Measurements from ENCODE around the gene FBXO15. TPM values are rescaled to one million over a fixed set of nuclear protein-coding genes. Genes with fewer than 3 reads are reported as not detected.

FBXO15 gene
- total RNA-seq, 2 experiments from 2014 or later, result 1.4 to 1.6 TPM

DNA sequence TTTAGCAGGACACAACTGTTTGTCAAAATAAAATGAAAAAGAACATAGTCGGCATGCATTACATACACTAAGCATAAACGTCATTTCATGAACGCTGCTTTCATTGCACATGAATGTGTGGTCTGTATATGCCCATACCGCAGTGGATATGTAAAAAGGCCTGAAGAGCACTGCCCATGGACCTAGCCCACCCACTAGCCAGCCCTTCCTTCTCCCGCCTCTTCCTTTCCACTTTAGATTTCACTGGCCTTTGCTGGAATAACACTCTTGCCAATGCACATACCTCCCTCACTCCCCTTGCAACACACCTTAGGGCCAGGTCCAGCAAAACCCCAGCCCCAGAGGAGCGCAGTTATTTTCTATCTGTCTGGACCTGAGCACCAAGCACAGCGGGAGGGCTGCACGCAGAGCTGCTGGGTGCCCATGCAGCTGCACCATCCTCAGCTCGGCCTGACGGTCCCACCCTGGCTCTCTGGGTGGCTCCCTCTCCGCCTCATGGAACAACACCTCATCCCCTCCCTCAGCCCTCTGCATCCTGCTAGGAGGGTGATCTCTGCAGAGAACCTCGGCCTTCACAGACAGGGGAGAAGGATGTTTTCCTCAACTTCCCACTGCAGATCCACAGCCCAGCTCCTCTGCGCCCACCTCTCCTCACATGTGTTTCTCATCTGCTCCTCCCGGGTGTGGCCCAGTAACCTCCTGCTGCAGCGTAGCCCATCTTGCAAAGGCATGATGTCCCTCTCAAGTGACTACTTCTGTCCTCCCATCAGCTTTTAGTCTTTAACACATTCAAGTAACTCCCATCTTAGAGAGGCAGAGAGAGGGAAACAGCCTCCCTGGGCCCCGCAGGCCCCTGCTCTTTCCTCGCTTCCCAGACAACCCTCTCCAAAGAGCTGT lies 72.7 kb downstream of the FBXO15 start:
- Mint-ChIP-seq H3K9me3 (ENCODE audit: low read depth) (no peaks in the 10 kb centered on the region), H3K36me3 (ENCODE audit: low read depth) (no peaks in the 10 kb centered on the region), H3K4me3 (no peak overlapping the region), H3K27me3 (no peaks in the 10 kb centered on the region), H3K27ac (no peak overlapping the region), H3K4me1 (no peaks in the 10 kb centered on the region)
- CTCF ChIA-PET, result interaction anchor here (1.0 kb wide), 1 partner anchor 233 kb away, joined by 3 read pairs; no protein-coding TSS in a partner anchor
- POLR2A ChIA-PET, result no interaction called here
- ATAC-seq (no peak), DNase-seq (no peak)
- intact Hi-C loops (cut with DNase I, micrococcal nuclease), result no loop called here

DNA sequence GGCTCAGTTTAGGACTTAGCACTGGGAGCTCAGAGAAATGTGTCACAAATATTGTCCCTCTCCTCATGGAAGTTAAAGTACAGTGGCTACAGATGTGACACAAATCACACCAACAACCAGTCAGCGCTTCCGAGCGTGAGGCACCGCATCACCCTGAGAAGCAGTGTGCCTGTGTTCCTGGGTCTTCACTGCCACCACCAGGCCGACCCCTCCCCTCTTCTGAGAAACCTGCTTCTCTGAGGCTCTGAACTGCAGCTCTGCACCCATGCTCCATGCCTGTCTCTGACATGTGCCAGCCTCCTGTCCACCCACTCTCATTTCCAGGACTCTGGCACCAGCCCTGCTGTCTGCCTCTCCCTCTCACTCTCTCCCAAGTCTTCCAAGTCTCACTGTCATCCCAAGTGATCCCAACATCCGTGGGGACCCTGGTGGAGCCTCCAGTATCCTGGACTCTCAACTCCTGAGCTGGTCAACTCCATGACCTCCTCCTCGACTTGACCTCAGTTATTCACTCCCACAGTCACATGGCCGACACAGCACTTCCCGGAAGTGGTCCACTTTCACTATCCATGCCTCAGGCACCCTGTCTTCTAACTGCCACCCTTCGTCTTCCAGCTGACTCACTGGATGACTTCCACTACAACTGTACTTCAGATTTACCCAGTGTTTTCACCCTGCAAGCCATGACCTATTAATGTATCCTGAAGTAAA lies 73.5 kb downstream of the FBXO15 start:
- no peak for DNase-seq
- Mint-ChIP-seq H3K4me3 (no peak overlapping the region), H3K4me1 (no peaks in the 10 kb centered on the region), H3K27ac (no peak overlapping the region), H3K27me3 (no peaks in the 10 kb centered on the region), H3K36me3 (ENCODE audit: low read depth) (no peaks in the 10 kb centered on the region), H3K9me3 (ENCODE audit: low read depth) (no peaks in the 10 kb centered on the region)
- ChIA-PET POLR2A (no interaction called here), CTCF (interaction anchor here (0.8 kb wide), 1 partner anchor 8 kb away, joined by 3 read pairs; no protein-coding TSS in a partner anchor)
- no peak for ATAC-seq
- intact Hi-C loops (cut with DNase I, micrococcal nuclease), result no loop called here

DNA sequence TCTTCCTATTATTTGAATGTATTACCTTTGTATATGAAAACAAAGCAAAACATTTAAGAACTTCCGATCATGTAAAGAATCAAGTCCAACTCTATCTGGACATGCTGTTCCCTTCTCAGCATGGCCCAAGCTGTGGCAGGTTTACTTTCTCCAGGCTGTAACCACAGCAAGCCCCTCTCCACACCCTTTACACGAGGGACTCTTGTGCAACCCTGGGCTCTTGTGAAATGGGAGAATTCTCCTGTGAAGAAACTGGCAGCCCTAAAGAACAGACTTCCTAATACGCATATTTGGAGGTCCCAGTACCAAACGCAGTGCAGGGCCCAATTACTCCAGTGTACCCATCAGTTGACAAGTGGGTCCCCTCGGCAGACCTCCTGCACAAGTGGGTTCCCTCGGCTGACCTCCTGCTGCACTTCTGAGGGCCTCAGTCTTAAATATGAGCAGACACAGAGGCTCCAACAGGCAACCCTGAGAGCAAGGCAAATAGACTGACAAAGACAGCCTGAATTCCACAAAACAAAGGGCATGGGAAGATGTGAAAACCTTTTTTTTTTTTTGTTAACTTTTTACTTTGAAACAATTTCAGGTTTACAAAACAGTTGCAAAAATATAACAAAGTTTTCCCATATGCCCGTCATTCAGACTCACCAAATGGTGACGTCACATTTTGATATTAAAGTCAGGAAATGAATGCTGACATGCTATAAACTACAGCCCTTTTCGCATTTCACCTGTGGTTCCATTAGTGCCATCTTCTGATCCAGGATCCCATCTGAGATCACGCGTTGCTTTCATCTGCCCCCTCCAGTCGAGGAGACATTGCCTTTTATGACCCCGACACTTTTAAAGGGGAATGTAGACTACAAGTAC lies 78.2 kb downstream of the FBXO15 start:
- no peak for DNase-seq
- CTCF ChIA-PET, result no interaction called here
- Mint-ChIP-seq H3K4me3 (no peak overlapping the region), H3K9me3 (ENCODE audit: low read depth) (no peaks in the 10 kb centered on the region), H3K36me3 (ENCODE audit: low read depth) (no peaks in the 10 kb centered on the region), H3K27me3 (no peaks in the 10 kb centered on the region), H3K4me1 (peaks cover 17% of the 10 kb centered on the region), H3K27ac (no peak overlapping the region)
- POLR2A ChIA-PET, result no interaction called here
- ATAC-seq, result no peak
- intact Hi-C loops (cut with DNase I, micrococcal nuclease), result loop anchor here in 1 of 2 experiments (10.0 kb wide), 1 partner anchor 65 kb away; no protein-coding TSS in a partner anchor

DNA sequence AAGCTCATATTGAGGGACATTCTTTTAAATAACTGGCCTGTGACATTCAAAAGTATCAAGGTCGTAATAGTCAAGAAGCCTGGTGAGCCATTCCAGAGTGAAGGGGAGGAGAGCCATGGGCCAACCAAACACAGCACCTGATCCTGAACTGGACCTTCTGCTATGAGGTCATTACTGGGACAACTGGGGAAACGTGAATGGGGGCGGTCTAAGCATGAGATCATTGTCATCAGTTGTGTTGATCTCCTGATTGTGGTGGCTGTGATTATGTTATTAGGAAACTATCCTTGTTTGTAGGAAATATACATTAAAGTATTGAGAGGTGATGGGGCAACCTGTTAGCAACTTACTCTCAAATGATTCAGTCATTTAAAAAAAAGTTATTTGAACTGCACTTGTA lies 79.3 kb downstream of the FBXO15 start:
- CTCF ChIA-PET, result no interaction called here
- no peak overlapping the region for H3K4me3 Mint-ChIP-seq

DNA sequence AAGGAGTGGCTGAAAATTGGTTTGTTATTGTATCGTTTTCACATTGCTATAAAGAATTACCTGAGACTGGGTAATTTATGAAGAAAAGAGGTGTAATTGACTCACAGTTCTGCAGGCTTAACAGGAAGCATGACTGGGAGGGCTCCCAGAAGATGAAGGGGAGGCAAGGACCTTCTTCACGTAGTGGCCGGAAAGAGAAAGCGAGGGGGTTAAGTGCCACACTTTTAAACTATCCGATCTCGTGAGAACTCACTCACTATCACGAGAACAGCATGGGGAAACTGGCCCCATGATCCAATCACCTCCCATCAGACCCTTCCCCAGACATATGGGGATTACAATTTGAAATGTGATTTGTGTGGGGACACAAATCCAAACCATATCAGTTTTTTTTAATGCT lies 81.6 kb downstream of the FBXO15 start:
- H3K9me3 Mint-ChIP-seq (ENCODE audit: low read depth), result no peaks in the 10 kb centered on the region

More for the DNA sequence above, 79.3 kb downstream of the FBXO15 start:
- POLR2A ChIA-PET, result no interaction called here
- no peaks in the 10 kb centered on the region for H3K36me3 Mint-ChIP-seq (ENCODE audit: low read depth)
- intact Hi-C loops (cut with DNase I, micrococcal nuclease), result loop anchor here in 1 of 2 experiments (10.0 kb wide), 1 partner anchor 63 kb away; no protein-coding TSS in a partner anchor
- no peaks in the 10 kb centered on the region for H3K27me3 Mint-ChIP-seq
- no peaks in the 10 kb centered on the region for H3K9me3 Mint-ChIP-seq (ENCODE audit: low read depth)
- H3K27ac Mint-ChIP-seq, result no peak overlapping the region
- DNase-seq (no peak), ATAC-seq (no peak)
- peaks cover 27% of the 10 kb centered on the region for H3K4me1 Mint-ChIP-seq

DNA sequence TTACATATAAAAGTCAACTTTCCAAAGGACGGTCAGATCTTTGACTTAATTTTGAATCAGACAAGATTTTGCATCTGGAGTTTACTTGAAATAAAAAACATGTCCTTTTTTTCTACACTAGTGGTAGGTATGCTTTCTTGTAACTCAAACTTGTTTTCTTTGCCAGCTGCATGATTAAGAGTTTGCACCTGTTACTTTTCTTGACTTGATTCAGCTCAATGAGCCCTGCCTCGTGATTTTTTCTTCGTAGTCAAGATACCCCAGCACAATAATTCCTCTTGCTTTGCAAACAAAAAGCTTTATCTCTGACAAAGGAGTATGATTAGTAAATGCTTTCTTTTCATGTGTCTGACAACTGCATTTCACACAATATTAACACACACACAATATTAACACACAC lies 82.3 kb downstream of the FBXO15 start:
- peak overlapping the region; percentile 61 for H3K4me3 Mint-ChIP-seq
- H3K4me1 Mint-ChIP-seq, result peaks cover 34% of the 10 kb centered on the region

More for the DNA sequence above, 81.6 kb downstream of the FBXO15 start:
- Mint-ChIP-seq H3K27me3 (no peaks in the 10 kb centered on the region), H3K4me1 (peaks cover 34% of the 10 kb centered on the region), H3K27ac (peak overlapping the region; percentile 75), H3K36me3 (ENCODE audit: low read depth) (no peaks in the 10 kb centered on the region), H3K4me3 (peak overlapping the region; percentile 61)
- CTCF ChIA-PET, result interaction anchor here (3.6 kb wide), 1 partner anchor 17 kb away, joined by 19 read pairs; no protein-coding TSS in a partner anchor
- POLR2A ChIA-PET, result no interaction called here
- DNase-seq (peak; percentile 52), ATAC-seq (peak; percentile 66)
- intact Hi-C loops (cut with DNase I, micrococcal nuclease), result loop anchor here in 1 of 2 experiments (10.0 kb wide), 1 partner anchor 61 kb away; no protein-coding TSS in a partner anchor

DNA sequence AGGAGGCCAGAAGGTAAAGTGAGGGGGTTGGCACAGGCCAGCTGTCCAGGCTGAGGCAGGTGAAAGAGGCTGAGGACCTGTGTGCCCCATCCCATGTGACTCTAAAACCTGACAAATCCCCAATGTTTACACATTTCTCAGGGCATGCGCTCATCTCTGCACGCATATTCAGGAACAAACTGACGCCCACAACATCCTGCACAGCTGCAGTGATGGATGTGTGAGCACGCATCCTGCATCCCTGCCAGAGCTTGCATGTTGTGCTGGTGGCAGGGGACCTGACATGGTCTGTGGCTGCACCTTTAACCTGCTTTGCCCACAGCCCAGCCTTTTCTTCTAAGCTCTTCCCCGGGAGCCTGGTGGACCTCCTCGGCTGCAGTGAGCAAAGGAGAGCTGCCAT lies 83.1 kb downstream of the FBXO15 start:
- DNase-seq (peak; percentile 73), ATAC-seq (peak; percentile 70)
- Mint-ChIP-seq H3K27ac (peak overlapping the region; percentile 75), H3K9me3 (ENCODE audit: low read depth) (no peaks in the 10 kb centered on the region), H3K36me3 (ENCODE audit: low read depth) (no peaks in the 10 kb centered on the region), H3K4me1 (peaks cover 34% of the 10 kb centered on the region), H3K27me3 (no peaks in the 10 kb centered on the region), H3K4me3 (peak overlapping the region; percentile 61)
- CTCF ChIA-PET, result interaction anchor here (0.7 to 3.6 kb wide), 5 partner anchors 15 to 347 kb away, joined by 3 to 19 read pairs (median 3); no protein-coding TSS in a partner anchor
- intact Hi-C loops (cut with DNase I, micrococcal nuclease), result loop anchor here (2.0 to 10.0 kb wide), 5 partner anchors 18 to 533 kb away; partner anchors contain the start of genes CNDP2 (in 1 of the 2), FBXO15 (in 1 of the 2) and ZNF407 (in 1 of the 2)
- POLR2A ChIA-PET, result interaction anchor here (0.8 kb wide), 1 partner anchor 18 kb away, joined by 4 read pairs; no protein-coding TSS in a partner anchor

More for the DNA sequence above, 82.3 kb downstream of the FBXO15 start:
- H3K27me3 Mint-ChIP-seq, result no peaks in the 10 kb centered on the region
- ATAC-seq (no peak), DNase-seq (no peak)
- intact Hi-C loops (cut with DNase I, micrococcal nuclease), result loop anchor here (2.0 to 10.0 kb wide), 3 partner anchors 17 to 81 kb away; partner anchors contain the start of gene FBXO15 (in 1 of the 2)
- ChIA-PET POLR2A (interaction anchor here (0.6 to 0.8 kb wide), 2 partner anchors 18 to 121 kb away, joined by 3 read pairs; no protein-coding TSS in a partner anchor), CTCF (interaction anchor here (0.7 to 3.6 kb wide), 5 partner anchors 17 to 412 kb away, joined by 3 to 19 read pairs (median 3); no protein-coding TSS in a partner anchor)
- no peaks in the 10 kb centered on the region for H3K36me3 Mint-ChIP-seq (ENCODE audit: low read depth)
- H3K27ac Mint-ChIP-seq, result peak overlapping the region; percentile 75
- no peaks in the 10 kb centered on the region for H3K9me3 Mint-ChIP-seq (ENCODE audit: low read depth)

DNA sequence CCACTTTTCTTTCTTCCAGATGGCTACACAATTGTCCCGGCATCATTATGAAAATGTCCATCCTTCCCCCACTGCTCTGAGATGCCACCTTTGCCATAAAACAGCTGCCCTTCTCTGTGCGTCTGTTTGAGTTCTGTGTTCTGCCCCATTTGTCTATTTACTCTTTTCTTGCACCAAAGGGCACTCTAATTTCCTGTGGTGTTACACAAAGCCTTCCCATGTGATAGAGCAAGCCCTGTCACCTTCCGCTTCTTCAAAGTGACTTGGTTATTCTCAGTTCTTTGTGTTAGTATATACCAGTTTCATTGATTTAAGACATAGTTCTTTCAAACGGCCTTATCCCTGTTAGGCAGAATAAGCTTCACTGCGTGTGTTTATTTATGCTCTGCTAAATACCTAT lies 84.1 kb downstream of the FBXO15 start:
- ATAC-seq, result no peak
- no peak for DNase-seq
- intact Hi-C loops (cut with DNase I, micrococcal nuclease), result loop anchor here in 1 of 2 experiments (1.0 to 10.0 kb wide), 4 partner anchors 19 to 534 kb away; partner anchors contain the start of genes CNDP2 and ZNF407
- no peaks in the 10 kb centered on the region for H3K9me3 Mint-ChIP-seq (ENCODE audit: low read depth)
- peak overlapping the region; percentile 75 for H3K27ac Mint-ChIP-seq
- no peak overlapping the region for H3K4me3 Mint-ChIP-seq
- ChIA-PET POLR2A (no interaction called here), CTCF (interaction anchor here (0.7 to 3.6 kb wide), 5 partner anchors 14 to 348 kb away, joined by 3 to 19 read pairs (median 3); no protein-coding TSS in a partner anchor)
- no peaks in the 10 kb centered on the region for H3K36me3 Mint-ChIP-seq (ENCODE audit: low read depth)
- H3K27me3 Mint-ChIP-seq, result no peaks in the 10 kb centered on the region
- peaks cover 34% of the 10 kb centered on the region for H3K4me1 Mint-ChIP-seq

DNA sequence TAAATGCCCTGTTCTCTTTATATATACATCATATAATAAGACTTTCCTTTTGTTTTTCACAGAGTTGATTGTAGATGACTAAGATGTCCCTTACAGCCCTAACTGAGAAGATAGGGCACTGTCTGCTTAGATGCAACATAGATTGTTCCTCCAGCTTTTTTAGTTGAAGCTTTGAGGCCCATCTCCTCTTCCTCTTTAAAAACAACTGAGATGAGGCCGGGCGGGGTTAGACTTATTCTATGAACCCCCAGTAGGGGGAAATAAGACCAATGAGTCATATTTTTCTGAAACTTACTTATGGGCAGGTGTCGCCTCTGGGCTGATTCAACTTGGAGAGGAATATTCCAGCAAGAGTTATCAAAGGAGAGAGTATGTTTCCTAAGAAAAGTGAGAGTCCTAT lies 84.6 kb downstream of the FBXO15 start:
- no peaks in the 10 kb centered on the region for H3K27me3 Mint-ChIP-seq
- no peak overlapping the region for H3K4me3 Mint-ChIP-seq
- peak overlapping the region; percentile 75 for H3K27ac Mint-ChIP-seq
- DNase-seq (peak; percentile 65), ATAC-seq (peak; percentile 55)
- H3K9me3 Mint-ChIP-seq (ENCODE audit: low read depth), result no peaks in the 10 kb centered on the region
- ChIA-PET CTCF (interaction anchor here (0.8 to 3.6 kb wide), 4 partner anchors 13 to 23 kb away, joined by 3 to 19 read pairs (median 4); no protein-coding TSS in a partner anchor), POLR2A (interaction anchor here (0.5 kb wide), 1 partner anchor 112 kb away, joined by 4 read pairs; no protein-coding TSS in a partner anchor)
- H3K36me3 Mint-ChIP-seq (ENCODE audit: low read depth), result peaks cover 1% of the 10 kb centered on the region
- peaks cover 34% of the 10 kb centered on the region for H3K4me1 Mint-ChIP-seq
- intact Hi-C loops (cut with DNase I, micrococcal nuclease), result loop anchor here in 1 of 2 experiments (1.0 to 10.0 kb wide), 4 partner anchors 19 to 534 kb away; partner anchors contain the start of genes CNDP2 and ZNF407

DNA sequence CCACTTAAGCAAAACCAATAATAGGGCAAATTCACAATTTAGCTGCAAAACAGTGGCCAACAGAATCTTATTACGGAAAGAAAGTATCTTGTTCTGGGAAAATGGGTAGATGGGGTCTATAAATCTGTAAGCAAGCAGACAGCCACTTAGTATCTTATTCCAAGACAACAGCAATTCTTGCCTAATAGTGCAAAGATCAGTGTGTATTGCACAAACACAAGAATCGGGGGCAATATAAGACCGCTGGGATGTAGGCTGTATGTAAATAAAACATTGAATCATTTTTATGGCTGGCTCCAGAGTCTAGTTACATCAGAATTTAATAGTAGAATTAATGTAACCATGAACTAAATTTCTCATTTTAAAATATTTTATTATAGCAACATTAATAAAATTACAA lies 85.6 kb downstream of the FBXO15 start:
- H3K27ac Mint-ChIP-seq, result no peak overlapping the region
- CTCF ChIA-PET, result interaction anchor here (1.4 kb wide), 1 partner anchor 22 kb away, joined by 4 read pairs; no protein-coding TSS in a partner anchor
- peaks cover 34% of the 10 kb centered on the region for H3K4me1 Mint-ChIP-seq
- no peaks in the 10 kb centered on the region for H3K27me3 Mint-ChIP-seq
- no peak overlapping the region for H3K4me3 Mint-ChIP-seq
- DNase-seq, result no peak
- ATAC-seq, result no peak
- POLR2A ChIA-PET, result no interaction called here
- H3K9me3 Mint-ChIP-seq (ENCODE audit: low read depth), result peaks cover 8% of the 10 kb centered on the region
- intact Hi-C loops (cut with DNase I, micrococcal nuclease), result loop anchor here in 1 of 2 experiments (5.0 to 10.0 kb wide), 3 partner anchors 57 to 535 kb away; partner anchors contain the start of genes CNDP2 and ZNF407
- peaks cover 4% of the 10 kb centered on the region for H3K36me3 Mint-ChIP-seq (ENCODE audit: low read depth)
